Measurements from ENCODE around the gene FBXO7. TPM values are rescaled to one million over a fixed set of nuclear protein-coding genes. Genes with fewer than 3 reads are reported as not detected.

FBXO7 gene
- polyA plus RNA-seq (2012; ENCODE audit: missing spikeins): 75.0 TPM

DNA sequence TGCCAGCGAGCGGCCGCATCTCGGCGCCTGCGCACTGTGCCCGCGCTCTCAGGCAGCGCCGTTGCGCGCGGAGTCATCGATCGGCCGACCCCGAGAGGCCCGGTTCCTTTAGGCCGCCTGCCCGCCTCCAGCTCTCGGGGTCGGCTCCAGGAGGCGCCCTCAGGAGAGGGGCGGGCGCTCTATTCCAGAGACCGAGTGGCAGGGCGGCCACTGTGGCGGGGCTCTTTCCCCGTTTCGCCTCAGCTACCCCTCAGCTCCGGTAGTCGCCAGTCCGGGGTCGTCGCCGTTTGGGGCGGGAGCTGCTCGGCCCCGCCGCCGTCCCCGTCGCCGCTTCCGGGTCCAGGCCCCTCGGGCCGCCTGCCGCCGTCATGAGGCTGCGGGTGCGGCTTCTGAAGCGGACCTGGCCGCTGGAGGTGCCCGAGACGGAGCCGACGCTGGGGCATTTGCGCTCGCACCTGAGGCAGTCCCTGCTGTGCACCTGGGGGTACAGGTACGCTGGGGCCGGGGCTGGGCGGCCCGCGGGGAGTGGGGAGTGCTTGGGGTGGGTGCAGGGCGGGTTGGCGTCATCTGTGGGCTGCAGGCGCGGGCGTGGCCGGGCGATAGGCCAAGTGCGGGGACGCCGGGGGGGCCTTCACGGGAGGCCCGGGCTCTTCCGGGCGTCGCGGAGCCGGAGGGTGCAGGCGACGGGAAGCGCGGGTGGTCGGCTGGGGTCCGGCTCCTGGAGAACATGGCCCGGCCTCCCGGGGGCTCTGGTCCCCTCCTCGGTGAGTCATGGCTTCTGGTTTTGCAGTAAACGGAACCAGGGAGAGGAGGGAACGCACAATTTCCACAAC, at the start of gene FBXO7:
Gene FBXO7 (plus strand): TSS at position 177 of the 833 bp plus-strand sequence. CDS start 192 bp downstream, at position 369.
- DNase-seq (ENCODE audit: insufficient read length) (peak; percentile 81), FAIRE-seq (peak; percentile 85)
- TF ChIP-seq TAF1 (IDR thresholded peaks at IDR 0.05; ENCODE audit: borderline replicate concordance, low read depth, low read length): peak; percentile 53; the same call in 1 of the 2 replicates
- TF ChIP-seq POLR2AphosphoS5 (IDR thresholded peaks at IDR 0.05; ENCODE audit: low read depth, low read length): peak; percentile 69
- peak; percentile 62 for TF ChIP-seq POLR2A (IDR thresholded peaks at IDR 0.05; ENCODE audit: low read depth, low read length)

DNA sequence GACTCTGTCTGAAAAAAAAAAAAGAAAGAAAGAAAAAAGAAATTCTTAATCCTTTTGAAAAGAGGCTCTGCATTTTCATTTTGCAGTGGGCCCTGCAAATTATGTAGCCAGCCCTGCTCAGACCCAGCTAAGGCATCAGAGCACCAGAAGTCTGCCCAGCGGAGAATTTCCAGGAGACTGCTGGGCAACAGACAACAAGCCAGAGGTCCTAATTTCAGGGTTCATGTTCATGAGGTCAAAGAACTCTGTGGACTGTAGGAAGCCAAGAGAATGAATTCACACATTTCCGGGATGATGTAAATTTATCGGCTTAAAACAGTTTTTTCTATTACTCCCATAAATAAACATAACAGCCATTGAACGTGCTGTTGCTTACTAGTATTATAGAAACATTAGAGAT, 47.7 kb upstream of the FBXO7 start:
- DNase-seq (ENCODE audit: insufficient read length) (no peak), FAIRE-seq (no peak)
- no peak for TF ChIP-seq POLR2A (IDR thresholded peaks at IDR 0.05; ENCODE audit: low read depth, low read length)
- TF ChIP-seq POLR2AphosphoS5 (IDR thresholded peaks at IDR 0.05; ENCODE audit: low read depth, low read length): no peak
- TF ChIP-seq TAF1 (IDR thresholded peaks at IDR 0.05; ENCODE audit: borderline replicate concordance, low read depth, low read length): no peak

DNA sequence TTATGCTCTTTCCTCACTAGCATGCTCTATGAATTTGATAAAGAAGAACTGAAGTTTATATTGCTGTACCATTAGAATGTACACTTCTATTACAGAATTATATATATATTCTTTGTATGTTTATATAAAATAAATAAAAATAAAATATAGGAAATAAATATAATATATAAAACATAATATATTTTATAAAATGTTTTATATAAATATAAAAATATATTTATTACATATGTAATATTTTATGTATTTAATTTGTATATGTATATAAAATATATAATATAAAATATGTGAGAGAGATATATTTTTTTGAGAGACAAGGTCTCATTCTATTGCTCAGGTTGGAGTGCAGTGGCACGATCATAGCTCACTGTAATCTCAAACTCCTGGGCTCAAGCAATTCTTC, 44.3 kb upstream of the FBXO7 start:
- DNase-seq (ENCODE audit: insufficient read length): no peak
- no peak for TF ChIP-seq POLR2AphosphoS5 (IDR thresholded peaks at IDR 0.05; ENCODE audit: low read depth, low read length)
- no peak for TF ChIP-seq POLR2A (IDR thresholded peaks at IDR 0.05; ENCODE audit: low read depth, low read length)
- TF ChIP-seq TAF1 (IDR thresholded peaks at IDR 0.05; ENCODE audit: borderline replicate concordance, low read depth, low read length): no peak
- no peak for FAIRE-seq

DNA sequence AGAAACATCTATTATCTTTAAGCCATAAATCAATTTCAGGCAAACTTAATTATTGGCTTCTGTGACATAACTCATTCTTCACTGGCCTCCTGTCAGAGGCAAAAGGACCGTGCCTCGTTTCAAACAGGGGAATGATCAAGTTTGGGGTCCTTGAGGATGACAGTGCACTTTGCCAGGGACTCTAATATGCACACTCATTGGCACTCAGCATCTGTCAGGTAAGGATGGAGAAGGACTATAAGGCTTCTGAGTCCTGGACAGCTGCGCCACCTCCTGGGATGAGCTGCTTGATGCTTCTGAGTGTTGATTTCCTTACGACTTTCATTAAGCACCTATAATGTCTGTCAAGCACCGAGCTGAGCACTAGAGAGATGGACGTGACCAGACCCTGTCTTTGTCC, 30.5 kb upstream of the FBXO7 start:
- TF ChIP-seq POLR2AphosphoS5 (IDR thresholded peaks at IDR 0.05; ENCODE audit: low read depth, low read length) (no peak), TAF1 (IDR thresholded peaks at IDR 0.05; ENCODE audit: borderline replicate concordance, low read depth, low read length) (no peak), POLR2A (IDR thresholded peaks at IDR 0.05; ENCODE audit: low read depth, low read length) (no peak)
- DNase-seq (ENCODE audit: insufficient read length) (no peak), FAIRE-seq (peak; percentile 71)

GRCh38 chr22:32446321-32446720, 28.3 kb upstream of the FBXO7 start:
- DNase-seq (ENCODE audit: insufficient read length) (no peak), FAIRE-seq (no peak)
- no peak for TF ChIP-seq POLR2A (IDR thresholded peaks at IDR 0.05; ENCODE audit: low read depth, low read length)

- FAIRE-seq: no peak
- no peak for DNase-seq (ENCODE audit: insufficient read length)
- TF ChIP-seq TAF1 (IDR thresholded peaks at IDR 0.05; ENCODE audit: borderline replicate concordance, low read depth, low read length) (no peak), POLR2A (IDR thresholded peaks at IDR 0.05; ENCODE audit: low read depth, low read length) (no peak), POLR2AphosphoS5 (IDR thresholded peaks at IDR 0.05; ENCODE audit: low read depth, low read length) (no peak)
Observed at GRCh38 chr22:32448980-32449379, 25.6 kb upstream of the FBXO7 start.

DNA sequence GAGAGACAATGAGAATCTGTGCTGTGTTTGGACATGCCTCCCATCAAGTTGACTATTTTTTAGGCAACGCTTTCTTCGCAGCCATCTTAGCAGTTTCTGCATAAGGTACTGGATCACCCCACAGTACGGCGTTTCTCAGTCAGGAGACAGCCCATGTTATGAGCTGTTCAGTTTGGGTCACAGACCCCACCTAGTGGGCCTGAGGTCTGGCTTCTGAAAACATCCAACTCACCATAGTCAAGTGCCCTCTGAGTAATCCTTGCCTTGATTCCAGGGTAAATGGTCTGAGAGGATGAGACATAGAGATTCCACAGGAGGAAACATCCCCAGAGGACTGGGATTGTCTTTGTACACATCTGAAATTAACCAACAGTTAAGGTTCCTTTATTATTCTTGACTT, 17.6 kb upstream of the FBXO7 start:
- no peak for DNase-seq (ENCODE audit: insufficient read length)
- no peak for FAIRE-seq
- TF ChIP-seq TAF1 (IDR thresholded peaks at IDR 0.05; ENCODE audit: borderline replicate concordance, low read depth, low read length): no peak
- TF ChIP-seq POLR2A (IDR thresholded peaks at IDR 0.05; ENCODE audit: low read depth, low read length): no peak
- TF ChIP-seq POLR2AphosphoS5 (IDR thresholded peaks at IDR 0.05; ENCODE audit: low read depth, low read length): no peak

GRCh38 chr22:32462452-32462851, 12.2 kb upstream of the FBXO7 start:
- DNase-seq (ENCODE audit: insufficient read length) (no peak), FAIRE-seq (no peak)
- TF ChIP-seq POLR2A (IDR thresholded peaks at IDR 0.05; ENCODE audit: low read depth, low read length) (no peak), POLR2AphosphoS5 (IDR thresholded peaks at IDR 0.05; ENCODE audit: low read depth, low read length) (no peak), TAF1 (IDR thresholded peaks at IDR 0.05; ENCODE audit: borderline replicate concordance, low read depth, low read length) (no peak)

DNA sequence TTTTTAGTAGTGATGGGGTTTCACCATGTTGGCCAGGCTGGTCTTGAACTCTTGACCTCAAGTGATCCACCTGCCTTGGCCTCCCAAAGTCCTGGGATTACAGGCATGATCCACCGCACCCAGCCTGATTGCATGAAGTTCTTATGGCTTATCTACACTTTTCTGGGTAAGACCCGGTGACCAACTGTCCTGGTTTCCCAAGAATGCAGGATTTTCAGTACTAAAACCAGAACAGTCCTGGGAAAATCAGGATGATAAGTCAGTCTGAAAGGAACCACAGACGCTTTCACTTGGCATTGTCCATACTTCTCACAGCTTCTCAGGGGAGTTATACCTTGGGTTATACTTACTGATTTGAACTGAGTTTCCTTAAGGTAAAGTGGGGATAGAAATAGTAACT, 8.9 kb upstream of the FBXO7 start:
- FAIRE-seq (no peak), DNase-seq (ENCODE audit: insufficient read length) (no peak)
- TF ChIP-seq POLR2A (IDR thresholded peaks at IDR 0.05; ENCODE audit: low read depth, low read length) (no peak), POLR2AphosphoS5 (IDR thresholded peaks at IDR 0.05; ENCODE audit: low read depth, low read length) (no peak), TAF1 (IDR thresholded peaks at IDR 0.05; ENCODE audit: borderline replicate concordance, low read depth, low read length) (no peak)

- no peak for FAIRE-seq
- DNase-seq (ENCODE audit: insufficient read length): no peak
Observed at GRCh38 chr22:32466496-32466895, 8.1 kb upstream of the FBXO7 start.

GRCh38 chr22:32469799-32470212, 4.8 kb upstream of the FBXO7 start:
- no peak for DNase-seq (ENCODE audit: insufficient read length)
- TF ChIP-seq POLR2A (IDR thresholded peaks at IDR 0.05; ENCODE audit: low read depth, low read length) (no peak), POLR2AphosphoS5 (IDR thresholded peaks at IDR 0.05; ENCODE audit: low read depth, low read length) (no peak), TAF1 (IDR thresholded peaks at IDR 0.05; ENCODE audit: borderline replicate concordance, low read depth, low read length) (no peak)
- no peak for FAIRE-seq

More at GRCh38 chr22:32466496-32466895, 8.1 kb upstream of the FBXO7 start:
- TF ChIP-seq POLR2A (IDR thresholded peaks at IDR 0.05; ENCODE audit: low read depth, low read length) (no peak), POLR2AphosphoS5 (IDR thresholded peaks at IDR 0.05; ENCODE audit: low read depth, low read length) (no peak), TAF1 (IDR thresholded peaks at IDR 0.05; ENCODE audit: borderline replicate concordance, low read depth, low read length) (no peak)

DNA sequence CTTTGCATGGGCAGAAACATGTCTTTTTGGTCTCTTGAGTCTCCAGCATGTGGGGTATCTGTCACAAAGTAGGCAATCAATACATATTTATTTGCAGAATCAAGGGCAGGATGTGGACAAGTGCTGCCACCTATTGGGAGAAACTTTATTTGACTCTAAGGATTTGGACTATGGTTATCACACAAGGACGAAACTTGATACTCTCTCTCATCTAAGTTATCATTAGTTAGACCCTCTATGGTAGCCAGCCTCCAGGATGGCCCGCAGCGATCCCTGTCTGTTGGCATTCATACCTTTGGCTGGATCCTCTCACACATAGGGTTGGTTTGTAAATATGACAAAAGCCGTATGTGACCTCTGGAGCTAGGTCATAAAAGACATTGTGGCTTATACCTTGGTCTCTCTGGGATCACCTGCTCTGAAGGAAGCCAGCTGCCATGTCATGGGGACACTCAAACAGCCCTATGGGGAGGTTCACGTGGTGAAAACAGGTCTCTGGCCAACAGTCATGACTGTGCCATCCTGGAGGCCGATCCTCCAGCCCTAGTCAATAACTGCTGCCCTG, 1.1 kb upstream of the FBXO7 start:
- TF ChIP-seq POLR2A (IDR thresholded peaks at IDR 0.05; ENCODE audit: low read depth, low read length) (no peak), TAF1 (IDR thresholded peaks at IDR 0.05; ENCODE audit: borderline replicate concordance, low read depth, low read length) (no peak), POLR2AphosphoS5 (IDR thresholded peaks at IDR 0.05; ENCODE audit: low read depth, low read length) (no peak)
- FAIRE-seq (peak; percentile 81), DNase-seq (ENCODE audit: insufficient read length) (peak; percentile 37)
